ENCODE results near the gene GGCX.

GRCh38 chr2:85542777-85543176 is 18.5 kb downstream of the GGCX start:
- TF ChIP-seq TARDBP (IDR thresholded peaks at IDR 0.05) (no peak), BHLHE40 (IDR thresholded peaks at IDR 0.05; ENCODE audit: borderline replicate concordance) (no peak), ZNF384 (IDR thresholded peaks at IDR 0.05) (no peak), SUZ12 (IDR thresholded peaks at IDR 0.05) (no peak), SP1 (IDR thresholded peaks at IDR 0.05) (no peak), ARNT (IDR thresholded peaks at IDR 0.05) (no peak), ELF4 (IDR thresholded peaks at IDR 0.05) (no peak), L3MBTL2 (conservative IDR thresholded peaks at IDR 0.05) (no peak), FOXA1 (IDR thresholded peaks at IDR 0.05) (no peak), CTBP1 (IDR thresholded peaks at IDR 0.05; ENCODE audit: borderline replicate concordance) (no peak), HDGF (IDR thresholded peaks at IDR 0.05; ENCODE audit: borderline replicate concordance) (no peak), PKNOX1 (IDR thresholded peaks at IDR 0.05) (no peak)

All from HEK293T (cell line).